CD4-positive, CD25-positive, alpha-beta regulatory T cell (primary cell): Measurements from ENCODE around the gene AGAP1. TPM values are rescaled to one million over a fixed set of nuclear protein-coding genes. Genes with fewer than 3 reads are reported as not detected.

Experiments
- ATAC-seq, 2 donors: fragments of 150-1000 bp; cut with Tn5 transposase; one replicate each; pipeline ENCODE4 v1.10.0; 2021; ENCODE audit warnings: low read depth in 2 of 2, moderate number of reproducible peaks in 2 of 2, moderate library complexity in 1 of 2
- DNase-seq, 3 donors: peaks; one replicate each; pipeline versions ENCODE4 v3.0.0 to v3.0.0-alpha.2; 2012 to 2022; ENCODE audit warnings: mixed read lengths in 1 of 3
- H3K27ac ChIP-seq: one replicate; pipeline ENCODE4 v1.7.0; 2013; ENCODE audit warnings: mild to moderate bottlenecking, low read length; ENCODE audit not compliant: insufficient read depth, poor library complexity, severe bottlenecking
- H3K27me3 ChIP-seq: one replicate; pipeline ENCODE4 v1.7.0; 2013; ENCODE audit warnings: low read length; ENCODE audit not compliant: control insufficient read depth, insufficient read depth
- H3K36me3 ChIP-seq: one replicate; pipeline ENCODE4 v1.7.0; 2013; ENCODE audit warnings: mild to moderate bottlenecking, low read length, moderate library complexity; ENCODE audit not compliant: control insufficient read depth, insufficient read depth
- H3K4me1 ChIP-seq: 2 replicates; pipeline ENCODE4 v1.7.0; 2013; ENCODE audit warnings: mild to moderate bottlenecking, low read length; ENCODE audit not compliant: insufficient read depth, control insufficient read depth, poor library complexity, severe bottlenecking
- H3K4me3 ChIP-seq: one replicate; pipeline ENCODE4 v1.7.0; 2013; ENCODE audit warnings: low read depth, mild to moderate bottlenecking, low read length, moderate library complexity
- H3K9me3 ChIP-seq, 2 experiments: 1 replicate in 1 of 2; 2 replicates in 1 of 2; pipeline ENCODE4 v1.7.0; 2013; ENCODE audit warnings: low read length in 2 of 2, mild to moderate bottlenecking in 1 of 2, moderate library complexity in 1 of 2; ENCODE audit not compliant: control insufficient read depth in 2 of 2
- H3K27ac Mint-ChIP-seq, 3 donors: one replicate each; pipeline ENCODE4 v1.8.0; 2020 to 2022; ENCODE audit warnings: mild to moderate bottlenecking in 3 of 3, mixed read lengths in 3 of 3, moderate library complexity in 2 of 3
- H3K27me3 Mint-ChIP-seq: one replicate; pipeline ENCODE4 v1.8.0; 2022; ENCODE audit warnings: mild to moderate bottlenecking, mixed read lengths
- H3K36me3 Mint-ChIP-seq: one replicate; pipeline ENCODE4 v1.8.0; 2020; ENCODE audit warnings: mixed read lengths
- H3K4me1 Mint-ChIP-seq, 4 donors: one replicate each; pipeline ENCODE4 v1.8.0; 2020 to 2022; ENCODE audit warnings: mixed read lengths in 4 of 4, mild to moderate bottlenecking in 1 of 4
- H3K4me3 Mint-ChIP-seq, 4 donors: one replicate each; pipeline ENCODE4 v1.8.0; 2020 to 2022; ENCODE audit warnings: mild to moderate bottlenecking in 4 of 4, mixed read lengths in 4 of 4, moderate library complexity in 3 of 4
- H3K9me3 Mint-ChIP-seq, 7 donors: one replicate each; pipeline ENCODE4 v1.8.0; 2020 to 2022; ENCODE audit warnings: mixed read lengths in 7 of 7, mild to moderate bottlenecking in 3 of 7, moderate library complexity in 2 of 7
- polyA plus RNA-seq, 4 donors: library from polyadenylated mRNA; unstranded; fragments of 300-500 nt; fragmentation: Illumina TruSeq; gene quantifications; one replicate each; pipeline ENCODE4 v1.2.3, GENCODE V29; 2021
- total RNA-seq: library from RNA; stranded (reverse); gene quantifications from one replicate; pipeline ENCODE4 v1.2.3, GENCODE V29; 2022

Gene AGAP1
- total and polyA plus RNA-seq, 5 donors from 2014 or later = 0.99 TPM; not detected in 4

DNA sequence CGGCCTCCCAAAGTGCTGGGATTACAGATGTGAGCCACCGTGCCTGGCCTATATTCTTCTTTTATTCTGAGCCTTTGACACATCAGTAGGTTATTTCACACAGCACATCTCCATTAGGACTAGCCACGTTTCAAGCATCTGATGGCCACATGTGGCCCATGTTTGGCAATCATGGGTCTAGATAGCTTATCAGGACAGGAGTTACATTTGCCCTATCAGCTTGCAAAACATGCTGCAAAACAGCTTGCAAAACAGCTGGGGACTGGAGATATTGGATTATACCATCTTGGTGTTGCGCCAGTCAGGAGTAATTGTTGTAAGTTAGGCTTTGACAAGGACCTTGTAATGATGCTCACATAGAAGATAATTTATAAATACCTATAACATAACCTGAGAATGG lies 579.4 kb downstream of the AGAP1 start:
- Mint-ChIP-seq H3K4me1 (no peaks in the 10 kb centered on the region), H3K9me3 (peaks cover 0 to 2% (median 0%) of the 10 kb centered on the region in 7 donors), H3K27ac (no peak overlapping the region), H3K36me3 (no peaks in the 10 kb centered on the region), H3K27me3 (no peaks in the 10 kb centered on the region), H3K4me3 (no peak overlapping the region)
- no peaks in the 10 kb centered on the region for H3K36me3 ChIP-seq
- no peak overlapping the region for H3K4me3 ChIP-seq
- no peaks in the 10 kb centered on the region for H3K4me1 ChIP-seq
- H3K27me3 ChIP-seq = no peaks in the 10 kb centered on the region
- H3K27ac ChIP-seq = no peak overlapping the region
- DNase-seq (no peak), ATAC-seq (no peak)
- H3K9me3 ChIP-seq = no peaks in the 10 kb centered on the region

DNA sequence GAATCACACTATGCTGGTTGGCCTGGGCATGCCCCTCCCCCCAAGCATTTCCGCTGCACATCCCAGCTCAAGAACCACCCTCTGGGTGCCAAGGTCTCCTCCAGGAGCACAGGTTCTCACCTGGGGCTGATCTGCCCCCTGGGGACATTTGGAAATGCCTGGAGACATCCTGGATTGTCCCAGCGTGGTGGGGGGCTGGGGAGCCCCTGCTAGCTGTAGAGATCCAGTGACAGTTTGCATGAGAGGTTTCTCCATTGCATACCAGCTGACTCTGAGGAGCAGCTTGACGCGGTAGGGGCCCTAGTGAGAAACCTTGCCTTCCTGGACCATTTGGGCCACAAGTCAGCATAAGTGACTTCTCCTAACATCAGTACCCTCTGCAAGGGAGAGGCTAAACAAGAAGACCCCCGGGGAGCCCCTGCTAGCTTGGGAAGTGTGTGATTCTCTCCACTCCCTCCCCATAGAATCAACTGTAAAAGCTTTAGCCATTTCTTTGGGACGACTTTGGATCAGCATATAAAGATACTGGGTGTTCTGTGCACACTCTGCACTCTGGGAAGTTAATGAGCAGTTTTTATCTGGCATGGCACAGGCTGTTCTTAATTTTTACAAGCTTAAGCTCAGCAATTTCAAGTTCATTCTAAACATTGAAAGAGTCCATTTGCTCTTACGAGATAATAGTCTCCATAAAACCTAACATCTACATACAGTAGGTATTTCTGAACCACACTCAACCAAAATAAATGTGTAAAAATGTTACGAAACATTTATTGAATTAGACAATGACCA lies 580.2 kb downstream of the AGAP1 start:
- peaks cover 0 to 2% (median 0%) of the 10 kb centered on the region in 7 donors for H3K9me3 Mint-ChIP-seq
- H3K4me3 ChIP-seq = no peak overlapping the region
- no peak for DNase-seq
- H3K4me1 Mint-ChIP-seq = no peaks in the 10 kb centered on the region
- H3K36me3 ChIP-seq = no peaks in the 10 kb centered on the region
- no peaks in the 10 kb centered on the region for H3K27me3 ChIP-seq
- no peak overlapping the region for H3K4me3 Mint-ChIP-seq
- no peaks in the 10 kb centered on the region for H3K36me3 Mint-ChIP-seq
- no peak overlapping the region for H3K27ac Mint-ChIP-seq
- ATAC-seq = no peak
- no peak overlapping the region for H3K27ac ChIP-seq
- H3K27me3 Mint-ChIP-seq = no peaks in the 10 kb centered on the region
- no peaks in the 10 kb centered on the region for H3K4me1 ChIP-seq
- H3K9me3 ChIP-seq = no peaks in the 10 kb centered on the region

DNA sequence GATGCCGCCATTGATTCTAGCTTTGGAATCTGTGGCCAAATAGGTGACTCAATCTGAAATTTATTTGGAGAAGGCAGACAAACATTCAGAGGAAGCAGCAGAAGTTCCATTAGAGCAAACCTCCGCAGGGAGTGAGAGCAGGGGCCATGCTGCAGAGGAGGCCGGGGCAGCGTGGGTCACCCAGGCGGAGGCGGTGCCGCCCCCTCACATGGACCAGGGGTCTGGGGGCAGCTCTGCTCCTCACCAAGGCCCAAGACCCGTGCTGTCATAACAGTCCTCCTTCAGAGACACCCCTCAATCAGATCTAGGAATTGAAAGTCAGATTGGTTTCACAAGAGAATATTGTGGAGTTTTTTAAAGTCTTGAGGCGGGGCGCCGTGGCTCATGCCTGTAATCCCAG lies 582.0 kb downstream of the AGAP1 start:
- H3K27me3 ChIP-seq = no peaks in the 10 kb centered on the region
- no peaks in the 10 kb centered on the region for H3K36me3 ChIP-seq
- no peaks in the 10 kb centered on the region for H3K36me3 Mint-ChIP-seq
- no peak overlapping the region for H3K27ac ChIP-seq
- H3K27ac Mint-ChIP-seq = no peak overlapping the region
- no peaks in the 10 kb centered on the region for H3K27me3 Mint-ChIP-seq
- H3K4me3 Mint-ChIP-seq = no peak overlapping the region
- no peaks in the 10 kb centered on the region for H3K9me3 Mint-ChIP-seq
- H3K4me1 Mint-ChIP-seq = no peaks in the 10 kb centered on the region
- ATAC-seq = no peak
- no peak overlapping the region for H3K4me3 ChIP-seq
- no peak for DNase-seq
- H3K9me3 ChIP-seq = no peaks in the 10 kb centered on the region
- no peaks in the 10 kb centered on the region for H3K4me1 ChIP-seq

DNA sequence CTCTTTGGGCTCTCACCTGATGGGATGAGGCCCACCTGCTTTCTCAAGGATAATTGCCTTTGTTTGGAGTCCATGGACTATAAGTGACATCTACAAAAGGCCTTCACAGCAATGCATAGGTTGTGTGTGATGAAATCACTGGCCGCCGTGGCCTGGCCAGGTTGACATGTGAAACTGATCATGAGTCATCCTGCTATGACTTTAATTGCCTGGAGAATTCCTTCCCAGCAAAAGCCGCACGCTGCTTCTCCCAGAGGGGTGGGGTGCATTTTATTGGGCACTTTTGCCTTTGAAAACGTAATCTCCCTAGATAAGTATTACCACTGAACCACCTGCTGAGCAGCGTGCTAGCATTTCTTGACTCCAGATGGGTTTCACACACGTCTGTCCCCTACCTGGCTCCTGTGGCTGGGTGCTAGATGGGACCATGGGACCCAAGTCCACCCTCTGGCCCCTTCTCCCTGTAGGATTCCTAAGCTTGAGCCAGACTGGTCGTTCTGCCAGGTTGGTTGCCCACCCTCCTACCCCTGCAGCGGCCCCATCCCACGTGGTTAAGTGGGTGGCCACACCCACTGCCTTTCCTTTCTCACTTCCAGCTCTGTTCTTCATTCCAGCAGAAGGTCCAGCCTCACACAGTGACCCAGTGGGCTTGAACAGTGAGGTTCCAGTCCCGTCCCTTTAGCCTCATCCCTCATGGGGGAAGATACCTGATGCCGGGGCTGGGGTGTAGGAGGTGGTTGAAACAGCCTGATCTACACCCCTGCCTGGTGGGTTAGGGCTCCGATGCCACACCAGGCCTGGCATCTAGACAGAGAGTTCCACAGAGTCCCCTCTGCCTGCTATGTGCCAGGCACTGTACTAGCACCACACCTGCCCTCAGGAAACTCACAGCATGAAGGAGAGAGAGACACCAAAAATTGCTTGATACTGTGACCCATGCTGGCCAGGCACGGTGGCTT lies 584.7 kb downstream of the AGAP1 start:
- DNase-seq = no peak
- no peak for ATAC-seq
- Mint-ChIP-seq H3K4me1 (no peaks in the 10 kb centered on the region), H3K36me3 (no peaks in the 10 kb centered on the region), H3K9me3 (no peaks in the 10 kb centered on the region), H3K27me3 (no peaks in the 10 kb centered on the region), H3K27ac (no peak overlapping the region), H3K4me3 (no peak overlapping the region)
- no peaks in the 10 kb centered on the region for H3K27me3 ChIP-seq
- no peak overlapping the region for H3K4me3 ChIP-seq
- H3K9me3 ChIP-seq = no peaks in the 10 kb centered on the region
- no peak overlapping the region for H3K27ac ChIP-seq
- no peaks in the 10 kb centered on the region for H3K4me1 ChIP-seq
- H3K36me3 ChIP-seq = no peaks in the 10 kb centered on the region

DNA sequence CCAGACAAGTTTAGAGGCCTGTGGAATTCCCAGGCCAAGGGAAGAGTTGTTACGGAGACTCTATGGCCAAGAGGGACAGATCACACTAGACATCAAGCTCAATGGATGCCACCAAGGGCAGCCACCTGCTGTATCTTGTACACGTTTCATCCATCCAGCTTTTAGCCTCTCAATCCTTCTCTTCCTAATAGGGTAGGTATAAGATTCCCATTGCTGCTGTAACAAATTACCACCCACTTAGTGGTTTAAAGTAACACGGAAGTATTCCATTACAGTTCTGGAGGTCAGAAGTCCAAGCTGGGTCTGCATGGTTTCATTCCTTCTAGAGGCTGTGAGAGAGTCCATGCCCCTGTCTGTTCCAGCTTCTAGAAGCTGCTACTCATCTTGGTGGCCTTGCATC lies 586.6 kb downstream of the AGAP1 start:
- Mint-ChIP-seq H3K4me3 (no peak overlapping the region), H3K27ac (no peak overlapping the region), H3K36me3 (no peaks in the 10 kb centered on the region), H3K27me3 (no peaks in the 10 kb centered on the region), H3K4me1 (no peaks in the 10 kb centered on the region), H3K9me3 (no peaks in the 10 kb centered on the region)
- Histone ChIP-seq H3K4me1 (no peaks in the 10 kb centered on the region), H3K9me3 (no peaks in the 10 kb centered on the region), H3K27ac (no peak overlapping the region), H3K4me3 (no peak overlapping the region), H3K27me3 (no peaks in the 10 kb centered on the region), H3K36me3 (no peaks in the 10 kb centered on the region)
- ATAC-seq (no peak), DNase-seq (no peak)

DNA sequence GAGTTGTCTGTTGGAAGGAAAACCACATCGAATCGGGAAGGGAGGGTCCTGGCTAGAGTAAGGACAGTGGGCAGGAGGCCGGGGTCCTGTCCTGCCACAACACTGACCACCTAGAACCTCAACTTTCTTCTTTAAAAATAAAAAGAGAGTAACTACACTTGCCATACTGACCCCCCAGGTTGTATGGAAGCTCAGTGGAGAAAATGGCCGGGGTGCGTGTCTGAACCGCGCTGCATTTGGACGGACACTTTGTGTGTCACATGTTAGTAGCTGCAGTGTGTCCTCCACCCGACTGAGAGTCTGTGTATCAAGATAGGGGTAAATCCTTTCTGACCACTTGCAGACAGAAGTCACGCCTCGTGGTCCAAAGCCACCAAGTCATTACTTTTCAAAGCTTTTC lies 587.3 kb downstream of the AGAP1 start:
- H3K4me1 ChIP-seq = no peaks in the 10 kb centered on the region
- H3K27me3 ChIP-seq = no peaks in the 10 kb centered on the region
- no peak for DNase-seq
- no peaks in the 10 kb centered on the region for H3K36me3 Mint-ChIP-seq
- no peaks in the 10 kb centered on the region for H3K36me3 ChIP-seq
- H3K4me3 ChIP-seq = no peak overlapping the region
- no peak for ATAC-seq
- H3K9me3 Mint-ChIP-seq = no peaks in the 10 kb centered on the region
- no peaks in the 10 kb centered on the region for H3K27me3 Mint-ChIP-seq
- H3K27ac ChIP-seq = no peak overlapping the region
- no peak overlapping the region for H3K27ac Mint-ChIP-seq
- no peaks in the 10 kb centered on the region for H3K9me3 ChIP-seq
- H3K4me1 Mint-ChIP-seq = no peaks in the 10 kb centered on the region
- no peak overlapping the region for H3K4me3 Mint-ChIP-seq

DNA sequence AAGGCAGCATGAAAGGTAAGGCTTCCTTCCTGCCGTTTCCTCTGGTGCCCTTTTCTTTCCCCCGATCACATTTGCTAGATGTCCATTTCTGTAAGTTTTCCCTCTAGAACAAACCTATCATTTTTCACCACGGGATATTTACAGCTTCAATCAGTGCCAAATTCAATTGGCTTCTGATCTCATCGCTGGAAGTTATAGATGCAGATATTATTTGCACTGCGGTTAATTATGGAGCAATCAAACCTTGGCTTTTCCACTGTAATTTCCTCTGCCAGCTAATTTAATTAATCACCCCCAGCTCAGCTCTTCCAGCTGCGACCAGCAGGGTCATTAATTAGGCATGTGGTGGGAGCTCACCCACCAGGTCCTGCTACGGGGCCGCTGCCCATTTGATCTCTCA lies 588.2 kb downstream of the AGAP1 start:
- no peaks in the 10 kb centered on the region for H3K27me3 Mint-ChIP-seq
- ATAC-seq = no peak

More for the DNA sequence above, 588.2 kb downstream of the AGAP1 start:
- DNase-seq = no peak
- H3K36me3 Mint-ChIP-seq = no peaks in the 10 kb centered on the region
- no peaks in the 10 kb centered on the region for H3K9me3 Mint-ChIP-seq
- no peaks in the 10 kb centered on the region for H3K4me1 Mint-ChIP-seq
- Histone ChIP-seq H3K27ac (no peak overlapping the region), H3K9me3 (no peaks in the 10 kb centered on the region), H3K36me3 (no peaks in the 10 kb centered on the region), H3K4me3 (no peak overlapping the region), H3K4me1 (no peaks in the 10 kb centered on the region), H3K27me3 (no peaks in the 10 kb centered on the region)
- H3K27ac Mint-ChIP-seq = no peak overlapping the region
- H3K4me3 Mint-ChIP-seq = no peak overlapping the region
